Smooth muscle cell (in vitro differentiated cells): ENCODE data around the gene LSM2. TPM values are rescaled to one million over a fixed set of nuclear protein-coding genes. Genes with fewer than 3 reads are reported as not detected.

Experiments
- DNase-seq: peaks from one replicate; lab custom pipeline; 2025; ENCODE audit not compliant: unreplicated experiment; lab: John Stamatoyannopoulos, UW
- H2AFZ ChIP-seq: fragments of 200-600 bp; sonication (generic); 2 replicates; pipeline ENCODE4 v1.6.0; 2016; ENCODE audit warnings: antibody characterized with exemption, low read depth, mild to moderate bottlenecking
- H3F3A ChIP-seq: fragments of 200-600 bp; sonication (generic); 2 replicates; pipeline ENCODE4 v1.6.0; 2017; ENCODE audit warnings: antibody characterized with exemption, low read depth
- H3K27ac ChIP-seq: fragments of 200-600 bp; sonication (generic); 2 replicates; pipeline ENCODE4 v1.5.1; 2016; ENCODE audit warnings: low read depth, mild to moderate bottlenecking
- H3K27me3 ChIP-seq: fragments of 200-600 bp; sonication (generic); 2 replicates; pipeline ENCODE4 v1.6.1; 2016; ENCODE audit warnings: low read depth, mild to moderate bottlenecking
- H3K36me3 ChIP-seq: fragments of 200-600 bp; sonication (generic); 2 replicates; pipeline ENCODE4 v1.5.1; 2016; ENCODE audit warnings: low read depth
- H3K4me1 ChIP-seq: fragments of 200-600 bp; sonication (generic); 2 replicates; pipeline ENCODE4 v1.5.1; 2016; ENCODE audit warnings: low read depth
- H3K4me2 ChIP-seq: fragments of 200-600 bp; sonication (generic); 2 replicates; pipeline ENCODE4 v1.6.0; 2016; ENCODE audit warnings: mild to moderate bottlenecking
- H3K4me3 ChIP-seq: fragments of 200-600 bp; sonication (generic); 2 replicates; pipeline ENCODE4 v1.5.1; 2016; ENCODE audit warnings: mild to moderate bottlenecking
- H3K79me2 ChIP-seq: fragments of 200-600 bp; sonication (generic); 2 replicates; pipeline ENCODE4 v1.6.0; 2016; ENCODE audit warnings: low read depth, mild to moderate bottlenecking
- H3K9ac ChIP-seq: fragments of 200-600 bp; sonication (generic); 2 replicates; pipeline ENCODE4 v1.6.0; 2016; ENCODE audit warnings: low read depth
- H3K9me3 ChIP-seq: fragments of 200-600 bp; sonication (generic); replicated peaks from 2 replicates; pipeline ENCODE4 v1.5.1; 2016; ENCODE audit warnings: low read depth
- H4K20me1 ChIP-seq: fragments of 200-600 bp; sonication (generic); 2 replicates; pipeline ENCODE4 v1.6.0; 2016; ENCODE audit warnings: low read depth
- CTCF ChIP-seq: fragments of 200-600 bp; sonication (generic); IDR thresholded peaks from 2 replicates; pipeline ENCODE4 v1.5.1; 2017; ENCODE audit warnings: borderline replicate concordance, mild to moderate bottlenecking, antibody characterized with exemption; ENCODE audit not compliant: insufficient read depth, poor library complexity, severe bottlenecking
- WGBS: methylation state at CpG from one replicate; pipeline ENCODE4 v1.1.7; 2016; ENCODE audit warnings: low lambda C conversion rate; 5-methylcytosine and 5-hydroxymethylcytosine counted together
- polyA plus RNA-seq: library from polyadenylated mRNA; unstranded; fragments of >200 nt; fragmentation: Nextera tagmentation; extraction: Ambion mirVana; gene quantifications from 2 replicates; pipeline ENCODE4 v1.2.1, GENCODE V29; 2016
- total RNA-seq: library from RNA; depleted of rRNA; stranded (reverse); fragments of >200 nt; gene quantifications from 2 replicates; pipeline ENCODE4 v1.2.3, GENCODE V29; 2014

Gene LSM2
- total and polyA plus RNA-seq, 2 experiments from 2014 or later = 81.6 to 91.2 TPM

- DNase-seq = no peak
- peaks cover 11% of the 10 kb centered on the region for H3F3A ChIP-seq
- H3K27me3 ChIP-seq = no peaks in the 10 kb centered on the region
- H3K79me2 ChIP-seq = no peaks in the 10 kb centered on the region
- H3K27ac ChIP-seq = peak within 1 kb of the TSS; percentile 61
- no peaks in the 10 kb centered on the region for H3K9me3 ChIP-seq
- H3K4me1 ChIP-seq = peaks cover 8% of the 10 kb centered on the region
- H3K4me3 ChIP-seq = no peak within 1 kb of the TSS
- no peaks in the 10 kb centered on the region for H4K20me1 ChIP-seq
- TF ChIP-seq CTCF = no peak
- peak within 1 kb of the TSS; percentile 48 for H3K4me2 ChIP-seq
- no peaks in the 10 kb centered on the region for H3K36me3 ChIP-seq
- peak within 1 kb of the TSS; percentile 36 for H3K9ac ChIP-seq
- WGBS = 38% methylated on average over 15 of the region's 15 CpGs
- no peak within 1 kb of the TSS for H2AFZ ChIP-seq
These were observed 29.6 kb downstream of the LSM2 start, which contains the start of gene VWA7 for GRCh38 chr6:31776989-31777666. Gene VWA7, minus strand, starts transcription at chr6:31777328. Its CDS starts 549 bp downstream, at chr6:31776779.

GRCh38 chr6:31776485-31776988, 30.2 kb downstream of the LSM2 start:
- DNase-seq = no peak
- peak overlapping the region; percentile 48 for H3K4me2 ChIP-seq
- 77% methylated on average over 12 of the region's 14 CpGs for WGBS
- H3F3A ChIP-seq = peaks cover 11% of the 10 kb centered on the region
- TF ChIP-seq CTCF = no peak
- no peaks in the 10 kb centered on the region for H3K27me3 ChIP-seq
- H3K79me2 ChIP-seq = no peaks in the 10 kb centered on the region
- peak overlapping the region; percentile 61 for H3K27ac ChIP-seq
- peak overlapping the region; percentile 36 for H3K9ac ChIP-seq
- H2AFZ ChIP-seq = no peak overlapping the region
- H3K36me3 ChIP-seq = no peaks in the 10 kb centered on the region
- no peak overlapping the region for H3K4me3 ChIP-seq
- H3K4me1 ChIP-seq = peaks cover 8% of the 10 kb centered on the region
- H4K20me1 ChIP-seq = no peaks in the 10 kb centered on the region
- H3K9me3 ChIP-seq = no peaks in the 10 kb centered on the region

GRCh38 chr6:31775633-31776484, 30.9 kb downstream of the LSM2 start:
- Histone ChIP-seq H2AFZ (no peak overlapping the region), H3F3A (peaks cover 11% of the 10 kb centered on the region), H3K27me3 (no peaks in the 10 kb centered on the region), H3K9ac (no peak overlapping the region), H3K79me2 (no peaks in the 10 kb centered on the region), H3K4me2 (no peak overlapping the region), H3K4me1 (peaks cover 8% of the 10 kb centered on the region), H3K27ac (no peak overlapping the region), H4K20me1 (no peaks in the 10 kb centered on the region), H3K36me3 (no peaks in the 10 kb centered on the region), H3K4me3 (no peak overlapping the region), H3K9me3 (no peaks in the 10 kb centered on the region)
- no peak for TF ChIP-seq CTCF
- DNase-seq = no peak
- 94% methylated on average over 32 of the region's 32 CpGs for WGBS
